ENCODE results near the gene LYPD3. TPM values are rescaled to one million over a fixed set of nuclear protein-coding genes. Genes with fewer than 3 reads are reported as not detected.

LYPD3 gene
- total and polyA plus RNA-seq, 2 experiments from 2014 or later = 3.3 to 4.6 TPM

- no peaks in the 10 kb centered on the region for H3K36me3 ChIP-seq (ENCODE audit: insufficient read depth)
- no peak overlapping the region for H3K4me3 Mint-ChIP-seq
- H4K20me1 ChIP-seq (replicated peaks; ENCODE audit: insufficient read depth) = no peaks in the 10 kb centered on the region
- no peaks in the 10 kb centered on the region for H3K27me3 ChIP-seq (ENCODE audit: insufficient read depth)
- H3K27me3 Mint-ChIP-seq (ENCODE audit: insufficient read depth, low read depth, poor library complexity) = peaks cover 9% of the 10 kb centered on the region
- no peak overlapping the region for H3K27ac ChIP-seq (ENCODE audit: low read depth)
- peaks cover 36% of the 10 kb centered on the region for H3K9me3 Mint-ChIP-seq
- H3K4me1 Mint-ChIP-seq = no peaks in the 10 kb centered on the region
- DNase-seq (ENCODE audit: low spot score) = no peak
- H3F3A ChIP-seq (replicated peaks; ENCODE audit: low read depth) = no peaks in the 10 kb centered on the region
- H3K36me3 Mint-ChIP-seq (ENCODE audit: low read depth) = peaks cover 12% of the 10 kb centered on the region
- no peak overlapping the region for H3K4me2 ChIP-seq
- H3K4me3 ChIP-seq = no peak overlapping the region
- H3K79me2 ChIP-seq (replicated peaks; ENCODE audit: insufficient read depth) = no peaks in the 10 kb centered on the region
- H3K4me1 ChIP-seq (ENCODE audit: insufficient read depth) = no peaks in the 10 kb centered on the region
- no peak overlapping the region for H3K27ac Mint-ChIP-seq
- no peak for ATAC-seq
- no peak overlapping the region for H2AFZ ChIP-seq
- TF ChIP-seq NANOG (IDR thresholded peaks at IDR 0.05; ENCODE audit: borderline replicate concordance) (no peak), ZNF114 (CRISPR knock-in tag; IDR thresholded peaks at IDR 0.05) (no peak), ZNF331 (CRISPR knock-in tag; IDR thresholded peaks at IDR 0.05; ENCODE audit: low read depth) (no peak), CTCF (conservative IDR thresholded peaks at IDR 0.05; ENCODE audit: low read depth in 2 of 2) (no peak)
- H3K9me2 ChIP-seq (ENCODE audit: insufficient read depth) = no peaks in the 10 kb centered on the region
Observed at GRCh38 chr19:43412441-43412840, 53.0 kb downstream of the LYPD3 start.

Other genes with a start within 250 kb of the LYPD3 start
- gene PSG9, start 196.1 kb downstream of the LYPD3 start, total RNA-seq (2014; rRNA removed; shearing (Covaris generic)) = not detected in 2 replicates
- gene PSG9, start 196.1 kb downstream of the LYPD3 start, polyA plus RNA-seq (2016; fragmentation: Nextera tagmentation; extraction: Ambion mirVana) = not detected in 2 replicates
- gene CD177, start 111.9 kb downstream of the LYPD3 start, total RNA-seq (2014; rRNA removed; shearing (Covaris generic)) = 0.90 and 2.9 TPM in 2 replicates
- gene CD177, start 111.9 kb downstream of the LYPD3 start, polyA plus RNA-seq (2016; fragmentation: Nextera tagmentation; extraction: Ambion mirVana) = 0.50 TPM in 1 of 2 replicates, not detected in the other
- gene TEX101, start 50.7 kb downstream of the LYPD3 start, total RNA-seq (2014; rRNA removed; shearing (Covaris generic)) = not detected in 2 replicates
- gene TEX101, start 50.7 kb downstream of the LYPD3 start, polyA plus RNA-seq (2016; fragmentation: Nextera tagmentation; extraction: Ambion mirVana) = not detected in 2 replicates
- 10.2 and 15.4 TPM in 2 replicates for gene PHLDB3, start 39.1 kb upstream of the LYPD3 start, total RNA-seq (2014; rRNA removed; shearing (Covaris generic))
- 6.3 and 8.4 TPM in 2 replicates for gene PHLDB3, start 39.1 kb upstream of the LYPD3 start, polyA plus RNA-seq (2016; fragmentation: Nextera tagmentation; extraction: Ambion mirVana)
- 23.2 and 25.5 TPM in 2 replicates for gene ETHE1, start 61.6 kb upstream of the LYPD3 start, total RNA-seq (2014; rRNA removed; shearing (Covaris generic))
- gene ETHE1, start 61.6 kb upstream of the LYPD3 start, polyA plus RNA-seq (2016; fragmentation: Nextera tagmentation; extraction: Ambion mirVana) = 8.9 and 11.1 TPM in 2 replicates
- 0.10 TPM in 1 of 2 replicates, not detected in the other for gene ZNF575, start 67.6 kb upstream of the LYPD3 start, total RNA-seq (2014; rRNA removed; shearing (Covaris generic))
- 0.42 and 0.65 TPM in 2 replicates for gene ZNF575, start 67.6 kb upstream of the LYPD3 start, polyA plus RNA-seq (2016; fragmentation: Nextera tagmentation; extraction: Ambion mirVana)
- 45.8 and 49.5 TPM in 2 replicates for gene XRCC1, start 109.9 kb upstream of the LYPD3 start, total RNA-seq (2014; rRNA removed; shearing (Covaris generic))
- gene XRCC1, start 109.9 kb upstream of the LYPD3 start, polyA plus RNA-seq (2016; fragmentation: Nextera tagmentation; extraction: Ambion mirVana) = 32.0 and 35.3 TPM in 2 replicates
- gene PINLYP, start 110.2 kb upstream of the LYPD3 start, total RNA-seq (2014; rRNA removed; shearing (Covaris generic)) = 4.3 and 7.8 TPM in 2 replicates
- gene PINLYP, start 110.2 kb upstream of the LYPD3 start, polyA plus RNA-seq (2016; fragmentation: Nextera tagmentation; extraction: Ambion mirVana) = 11.1 and 12.1 TPM in 2 replicates
- gene IRGQ, start 130.5 kb upstream of the LYPD3 start, total RNA-seq (2014; rRNA removed; shearing (Covaris generic)) = 49.6 and 72.7 TPM in 2 replicates
- 8.4 and 8.7 TPM in 2 replicates for gene IRGQ, start 130.5 kb upstream of the LYPD3 start, polyA plus RNA-seq (2016; fragmentation: Nextera tagmentation; extraction: Ambion mirVana)
- gene ZNF576, start 131.0 kb upstream of the LYPD3 start, total RNA-seq (2014; rRNA removed; shearing (Covaris generic)) = 5.9 and 14.1 TPM in 2 replicates
- gene ZNF576, start 131.0 kb upstream of the LYPD3 start, polyA plus RNA-seq (2016; fragmentation: Nextera tagmentation; extraction: Ambion mirVana) = 15.5 and 16.9 TPM in 2 replicates
- gene SRRM5, start 146.5 kb upstream of the LYPD3 start, total RNA-seq (2014; rRNA removed; shearing (Covaris generic)) = not detected in 2 replicates
- 0.08 and 0.17 TPM in 2 replicates for gene SRRM5, start 146.5 kb upstream of the LYPD3 start, polyA plus RNA-seq (2016; fragmentation: Nextera tagmentation; extraction: Ambion mirVana)
- gene ZNF428, start 154.0 kb upstream of the LYPD3 start, total RNA-seq (2014; rRNA removed; shearing (Covaris generic)) = 21.6 and 23.9 TPM in 2 replicates
- 21.1 and 22.5 TPM in 2 replicates for gene ZNF428, start 154.0 kb upstream of the LYPD3 start, polyA plus RNA-seq (2016; fragmentation: Nextera tagmentation; extraction: Ambion mirVana)
- gene CADM4, start 174.2 kb upstream of the LYPD3 start, total RNA-seq (2014; rRNA removed; shearing (Covaris generic)) = 21.2 and 26.0 TPM in 2 replicates
- gene CADM4, start 174.2 kb upstream of the LYPD3 start, polyA plus RNA-seq (2016; fragmentation: Nextera tagmentation; extraction: Ambion mirVana) = 3.7 TPM in 2 replicates
- gene PLAUR, start 204.6 kb upstream of the LYPD3 start, total RNA-seq (2014; rRNA removed; shearing (Covaris generic)) = 11.1 and 16.5 TPM in 2 replicates
- gene PLAUR, start 204.6 kb upstream of the LYPD3 start, polyA plus RNA-seq (2016; fragmentation: Nextera tagmentation; extraction: Ambion mirVana) = 20.6 and 21.3 TPM in 2 replicates